GM13976 (cell line): ENCODE results near the gene STX16.

Source experiments
- DNase-seq: peaks from one replicate; pipeline ENCODE4 v3.0.0; 2012; ENCODE audit warnings: low spot score
- CTCF ChIP-seq: IDR thresholded peaks from 2 replicates; pipeline ENCODE4 v1.5.1; 2012; ENCODE audit warnings: borderline replicate concordance, mild to moderate bottlenecking; ENCODE audit not compliant: insufficient read depth; ENCODE audit errors: extremely low read depth, missing control alignments, control extremely low read depth
- in situ Hi-C: fragments of 300-500 bp; cut with MboI; formaldehyde crosslinking; loops from one replicate; pipeline ENCODE4 v1.12.0; 2022; ENCODE audit warnings: low sequenced_read_pairs, mixed read lengths, inconsistent platforms; ENCODE audit not compliant: unreplicated experiment

Gene STX16

GRCh38 chr20:58716476-58717277 is 65.6 kb downstream of the STX16 start:
- no peak for TF ChIP-seq CTCF
- peak; percentile 22 for DNase-seq
- in situ Hi-C loops, result no loop called here

- in situ Hi-C loops, result no loop called here
Observed at GRCh38 chr20:58717278-58718091, 66.4 kb downstream of the STX16 start.

GRCh38 chr20:58718121-58718563 is 67.1 kb downstream of the STX16 start:
- no peak for TF ChIP-seq CTCF
- in situ Hi-C loops, result no loop called here
- DNase-seq, result peak; percentile 27

More at GRCh38 chr20:58717278-58718091, 66.4 kb downstream of the STX16 start:
- TF ChIP-seq CTCF, result no peak
- DNase-seq, result peak; percentile 19

- no peak for TF ChIP-seq CTCF
- DNase-seq, result peak; percentile 15
- in situ Hi-C loops, result no loop called here
Observed at GRCh38 chr20:58718729-58719128, 67.6 kb downstream of the STX16 start.

GRCh38 chr20:58719258-58719657 is 68.2 kb downstream of the STX16 start:
- TF ChIP-seq CTCF, result no peak
- DNase-seq, result no peak
- in situ Hi-C loops, result no loop called here

- in situ Hi-C loops, result no loop called here
- no peak for TF ChIP-seq CTCF
- DNase-seq, result peak; percentile 10
Observed at GRCh38 chr20:58719971-58720371, 68.9 kb downstream of the STX16 start.
